ENCODE data around the gene CDK19. TPM values are rescaled to one million over a fixed set of nuclear protein-coding genes. Genes with fewer than 3 reads are reported as not detected.

CDK19 gene
- total RNA-seq, 4 donors from 2014 or later: 3.0 to 7.4 (median 6.3) TPM

- in situ Hi-C loops (cut with MboI; ENCODE audit: low sequenced_read_pairs in 4 of 4) (no loop called here), intact Hi-C loops (cut with DNase I; ENCODE audit: low total_unique reads) (no loop called here)
- Histone ChIP-seq H3K4me3 (no peak overlapping the region), H3K4me1 (no peaks in the 10 kb centered on the region), H3K9me3 (no peaks in the 10 kb centered on the region), H3K27ac (no peak overlapping the region), H3K27me3 (no peaks in the 10 kb centered on the region), H3K36me3 (no peaks in the 10 kb centered on the region)
- ATAC-seq: no peak
- TF ChIP-seq CTCF (IDR thresholded peaks at IDR 0.05 in 4 of 5, conservative IDR thresholded peaks at IDR 0.05 in 1 of 5) (no peak), POLR2A (IDR thresholded peaks at IDR 0.05) (no peak)
- DNase-seq: no peak
Observed at GRCh38 chr6:110597761-110598160, 217.5 kb downstream of the CDK19 start.

- in situ Hi-C loops (cut with MboI; ENCODE audit: low sequenced_read_pairs in 4 of 4) (no loop called here), intact Hi-C loops (cut with DNase I; ENCODE audit: low total_unique reads) (no loop called here)
- ATAC-seq (peak in 1 of 2 donors; percentile 52), DNase-seq (no peak)
- no peaks in the 10 kb centered on the region for H3K9me3 ChIP-seq
- H3K36me3 ChIP-seq: no peaks in the 10 kb centered on the region
- no peaks in the 10 kb centered on the region for H3K27me3 ChIP-seq
- no peak overlapping the region for H3K4me3 ChIP-seq
- H3K4me1 ChIP-seq: no peaks in the 10 kb centered on the region
- TF ChIP-seq CTCF (IDR thresholded peaks at IDR 0.05 in 4 of 5, conservative IDR thresholded peaks at IDR 0.05 in 1 of 5): no peak
- no peak for TF ChIP-seq POLR2A (IDR thresholded peaks at IDR 0.05)
- H3K27ac ChIP-seq: peak overlapping the region in 1 of 4 donors; percentile 7
Observed at GRCh38 chr6:110596354-110596753, 218.9 kb downstream of the CDK19 start.

GRCh38 chr6:110595112-110595511 lies 220.2 kb downstream of the CDK19 start:
- H3K4me3 ChIP-seq: no peak overlapping the region
- no peaks in the 10 kb centered on the region for H3K9me3 ChIP-seq
- ATAC-seq: no peak
- no peak for TF ChIP-seq POLR2A (IDR thresholded peaks at IDR 0.05)
- no peak for TF ChIP-seq CTCF (IDR thresholded peaks at IDR 0.05 in 4 of 5, conservative IDR thresholded peaks at IDR 0.05 in 1 of 5)
- H3K27ac ChIP-seq: no peak overlapping the region
- intact Hi-C loops (cut with DNase I; ENCODE audit: low total_unique reads): no loop called here
- H3K36me3 ChIP-seq: no peaks in the 10 kb centered on the region
- H3K4me1 ChIP-seq: no peaks in the 10 kb centered on the region
- DNase-seq: no peak
- in situ Hi-C loops (cut with MboI; ENCODE audit: low sequenced_read_pairs in 4 of 4): no loop called here
- H3K27me3 ChIP-seq: no peaks in the 10 kb centered on the region

GRCh38 chr6:110593637-110594036 lies 221.6 kb downstream of the CDK19 start:
- Histone ChIP-seq H3K4me3 (no peak overlapping the region), H3K27me3 (no peaks in the 10 kb centered on the region), H3K4me1 (no peaks in the 10 kb centered on the region), H3K9me3 (no peaks in the 10 kb centered on the region), H3K36me3 (no peaks in the 10 kb centered on the region), H3K27ac (no peak overlapping the region)
- ATAC-seq (no peak), DNase-seq (no peak)
- in situ Hi-C loops (cut with MboI; ENCODE audit: low sequenced_read_pairs in 4 of 4) (no loop called here), intact Hi-C loops (cut with DNase I; ENCODE audit: low total_unique reads) (no loop called here)
- TF ChIP-seq CTCF (IDR thresholded peaks at IDR 0.05 in 4 of 5, conservative IDR thresholded peaks at IDR 0.05 in 1 of 5) (no peak), POLR2A (IDR thresholded peaks at IDR 0.05) (no peak)

GRCh38 chr6:110592765-110593164 lies 222.5 kb downstream of the CDK19 start:
- H3K27me3 ChIP-seq: no peaks in the 10 kb centered on the region
- H3K27ac ChIP-seq: no peak overlapping the region
- no peaks in the 10 kb centered on the region for H3K9me3 ChIP-seq
- ATAC-seq (no peak), DNase-seq (no peak)
- in situ Hi-C loops (cut with MboI; ENCODE audit: low sequenced_read_pairs in 4 of 4) (no loop called here), intact Hi-C loops (cut with DNase I; ENCODE audit: low total_unique reads) (no loop called here)
- H3K4me3 ChIP-seq: no peak overlapping the region
- TF ChIP-seq CTCF (IDR thresholded peaks at IDR 0.05 in 4 of 5, conservative IDR thresholded peaks at IDR 0.05 in 1 of 5) (no peak), POLR2A (IDR thresholded peaks at IDR 0.05) (no peak)
- no peaks in the 10 kb centered on the region for H3K36me3 ChIP-seq
- H3K4me1 ChIP-seq: no peaks in the 10 kb centered on the region
